ENCODE measurements around the gene UBA6.
A peak's percentile ranks its signal among the peaks of the same experiment; 100 is the strongest.
"Not testable (repeated sequence)": the region's sequence is repeated elsewhere in the genome, so short reads cannot be mapped to it uniquely, and the experiment has no call there.

The UBA6 gene

DNA sequence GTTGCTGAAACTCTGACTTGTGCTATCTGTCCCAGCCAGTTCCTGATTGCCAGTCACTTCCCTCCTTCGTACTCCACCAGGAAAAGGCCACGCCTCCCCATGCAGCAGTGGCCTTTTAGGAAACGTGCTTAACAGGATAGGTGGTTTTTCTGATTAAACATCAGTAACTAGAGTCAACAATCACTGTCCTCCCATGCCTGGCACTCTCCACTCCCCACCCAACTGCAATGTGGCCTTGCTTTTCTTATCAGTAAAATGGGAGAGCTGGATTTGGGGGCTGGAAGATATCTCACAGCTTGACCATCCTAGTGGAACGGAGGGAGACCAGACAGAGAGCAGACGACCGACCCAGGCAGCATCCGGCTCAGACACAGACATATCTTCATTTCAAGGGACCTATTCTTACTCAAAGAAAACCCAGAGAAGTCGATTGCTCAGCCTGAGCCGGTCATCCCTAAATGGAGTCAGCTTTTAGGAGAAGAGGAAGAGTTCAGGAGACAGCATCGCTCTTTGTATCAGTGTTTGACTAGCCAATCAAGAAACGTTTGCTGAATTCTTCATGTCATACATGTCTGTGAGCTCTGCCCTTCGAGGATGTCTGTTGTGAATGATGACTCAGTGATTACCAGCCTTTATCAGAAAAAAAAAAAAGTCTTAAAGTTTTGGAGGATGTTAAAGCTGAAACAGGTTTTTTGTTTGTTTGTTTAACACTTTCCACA is 12.7 kb upstream of the UBA6 start:
- DNase-seq (ENCODE audit: low read depth in 2 of 2) = no peak

DNA sequence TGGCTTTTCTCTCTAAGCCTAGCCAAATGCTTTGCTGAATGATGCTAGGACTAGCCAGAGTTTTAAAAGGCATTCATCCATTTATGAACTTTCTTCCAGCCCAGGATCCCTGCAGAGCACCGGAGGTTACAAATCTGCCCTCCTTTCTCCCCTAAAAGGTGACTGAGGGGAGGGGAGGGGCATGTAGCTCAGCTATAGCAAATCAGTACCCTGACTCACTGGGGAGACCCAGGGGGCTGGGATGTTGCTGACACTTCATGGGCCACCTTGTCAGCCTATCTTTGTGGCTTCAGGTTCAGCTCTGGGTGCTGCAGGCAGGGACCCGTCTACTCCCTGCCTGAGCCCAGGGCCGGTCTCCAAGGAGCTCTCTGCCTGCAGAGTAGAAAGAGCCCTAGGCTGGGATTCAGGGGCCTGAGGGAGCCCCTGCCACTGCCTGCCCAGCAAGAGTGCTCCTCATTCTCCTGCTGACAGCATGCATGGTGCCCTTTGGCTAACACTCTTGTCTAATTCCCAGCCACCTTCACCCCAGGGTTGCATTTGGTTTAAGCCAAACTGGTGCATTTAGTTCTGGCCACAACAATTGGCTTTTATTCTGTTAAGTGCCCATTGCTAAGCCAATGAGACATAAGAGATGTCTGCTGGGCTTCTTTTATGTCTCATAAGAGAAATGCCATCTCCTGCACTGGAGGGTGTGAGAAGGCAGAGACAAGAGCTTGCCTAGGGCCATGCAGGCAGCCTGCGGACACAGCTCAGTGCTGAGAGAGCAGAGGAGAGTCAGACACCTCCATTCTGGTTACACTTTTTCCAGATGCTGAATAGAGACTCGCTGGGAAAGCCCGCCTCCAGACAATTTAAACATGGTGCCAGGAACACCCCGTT is 11.9 kb upstream of the UBA6 start:
- DNase-seq (ENCODE audit: low read depth in 2 of 2) = no peak

DNA sequence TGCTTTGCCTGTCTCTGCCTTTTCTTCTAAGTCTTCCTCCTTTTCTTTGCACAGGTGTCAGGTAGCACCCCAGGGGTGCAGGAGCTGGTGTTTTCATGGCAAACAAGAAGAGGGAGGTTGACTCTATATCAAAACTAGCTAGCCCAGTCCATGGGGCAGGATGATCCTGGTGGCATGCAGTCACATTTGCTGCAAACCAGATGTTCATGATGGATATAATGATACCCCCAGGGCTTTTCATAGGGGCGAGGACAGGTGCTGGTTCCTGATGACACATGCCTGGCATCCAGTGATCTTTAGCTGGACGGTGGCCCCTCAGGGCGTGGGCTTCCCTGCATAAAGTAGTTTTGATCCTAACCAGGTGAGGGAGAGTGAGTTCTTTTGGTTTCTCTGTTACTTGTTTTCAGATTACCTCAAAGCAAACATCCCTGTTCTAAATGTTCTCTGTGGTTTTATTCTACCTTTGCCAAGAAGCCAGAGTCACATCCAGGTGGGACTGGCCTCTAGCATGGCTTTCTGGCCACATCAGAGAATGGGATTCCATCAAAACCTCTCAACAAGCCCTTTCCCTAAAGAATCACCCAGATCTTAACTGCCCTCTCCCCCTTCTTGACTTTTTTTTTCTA is 11.2 kb upstream of the UBA6 start:
- no peak for DNase-seq (ENCODE audit: low read depth in 2 of 2)

DNA sequence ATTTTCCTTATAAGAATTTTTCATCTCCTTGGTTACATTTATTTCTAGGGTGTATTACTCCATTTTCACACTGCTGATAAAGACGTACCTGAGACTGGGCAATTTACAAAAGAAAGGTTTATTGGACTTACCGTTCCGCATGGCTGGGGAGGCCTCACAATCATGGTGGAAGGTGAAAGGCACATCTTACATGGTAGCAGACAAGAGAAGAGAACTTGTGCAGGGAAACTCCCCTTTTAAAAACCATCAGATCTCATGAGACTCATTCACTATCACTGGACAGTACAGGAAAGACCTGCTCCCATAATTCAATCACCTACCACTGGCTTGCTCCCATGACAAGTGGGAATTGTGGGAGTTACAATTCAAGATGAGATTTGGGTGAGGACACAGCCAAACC is 5.7 kb upstream of the UBA6 start:
- not testable (repeated sequence) for DNase-seq (ENCODE audit: low read depth in 2 of 2)

DNA sequence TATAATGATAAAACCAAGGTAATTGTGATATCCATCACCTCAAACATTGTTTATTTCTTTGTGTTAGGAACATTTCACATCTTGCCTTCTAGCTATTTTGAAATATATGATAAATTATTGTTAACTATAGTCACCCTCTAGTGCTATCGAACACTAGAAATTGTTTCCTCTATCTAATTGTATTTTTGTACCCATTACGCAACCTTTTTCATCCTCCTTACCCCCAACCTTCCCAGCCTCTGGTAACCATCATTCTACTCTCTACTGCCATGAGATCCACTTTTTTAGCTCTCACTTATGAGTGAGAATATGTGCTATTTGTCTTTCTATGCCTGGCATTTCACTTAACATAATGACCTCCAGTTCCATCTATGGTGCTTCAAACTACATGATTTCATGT is 3.9 kb upstream of the UBA6 start:
- DNase-seq (ENCODE audit: low read depth in 2 of 2) = no peak

DNA sequence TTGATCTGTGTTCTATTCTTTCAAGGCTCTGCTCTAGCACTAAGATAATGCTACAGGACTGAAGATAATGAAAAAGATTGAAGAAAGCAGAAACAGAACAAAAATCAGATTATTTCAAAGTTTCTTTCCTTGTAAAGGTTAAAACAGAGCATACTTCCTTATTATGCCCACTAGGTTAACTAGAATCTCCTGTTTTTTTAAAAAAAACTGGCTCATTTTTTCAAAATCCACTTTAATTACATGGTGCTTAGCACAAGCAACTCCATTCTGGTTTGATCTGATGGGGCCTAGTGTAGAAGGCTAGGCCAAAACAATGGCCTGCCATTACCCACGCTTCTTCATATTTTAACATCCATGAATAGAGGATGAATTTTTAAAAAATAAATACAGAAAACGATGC is 1.2 kb upstream of the UBA6 start:
- no peak for DNase-seq (ENCODE audit: low read depth in 2 of 2)

DNA sequence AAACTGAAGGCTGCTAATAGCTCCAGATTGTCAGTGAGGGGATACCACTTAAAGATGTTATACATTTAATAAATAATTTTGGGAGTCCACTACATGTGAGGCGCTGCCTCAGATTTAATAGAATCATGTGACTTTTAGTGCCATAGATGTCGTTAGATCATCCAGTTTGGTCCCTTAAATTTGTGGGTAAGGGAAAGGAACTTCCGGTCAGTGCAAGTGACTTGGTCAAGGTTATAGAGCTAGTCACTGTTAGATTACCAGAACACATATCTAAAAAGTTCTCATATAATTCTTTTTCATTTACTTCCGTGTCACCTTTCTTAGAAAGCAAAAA is 529 bp upstream of the UBA6 start:
- DNase-seq (ENCODE audit: low read depth in 2 of 2) = no peak

DNA sequence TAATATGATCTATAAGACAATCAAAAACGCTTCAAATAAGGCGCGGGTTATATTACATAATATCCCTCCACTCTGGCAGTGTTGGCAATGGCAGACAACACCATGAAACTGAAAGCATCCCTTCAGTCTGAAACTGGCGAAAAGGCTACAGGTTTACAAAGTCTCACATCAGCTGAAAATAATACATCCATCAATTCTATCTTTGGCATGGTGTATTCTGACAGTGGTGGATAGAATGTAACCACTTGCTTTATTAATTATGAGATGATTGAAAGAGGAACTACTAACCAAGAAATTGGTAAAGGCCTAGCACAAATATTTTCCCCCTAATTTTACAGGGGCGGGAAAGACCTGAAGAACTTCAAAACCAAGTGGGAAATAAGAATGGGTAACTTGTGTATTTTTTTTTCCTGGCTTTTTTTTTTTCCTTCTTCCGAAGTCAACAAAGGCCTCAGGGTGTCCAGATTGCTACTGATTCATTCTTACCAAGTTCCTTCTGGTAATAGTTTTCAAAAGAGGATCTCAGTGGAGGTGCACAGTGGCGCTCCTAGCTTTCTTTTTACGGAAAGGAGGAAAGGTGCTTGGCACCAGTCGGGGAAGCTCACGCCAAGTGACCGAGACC is 728 bp downstream of the UBA6 start:
- no peak for DNase-seq (ENCODE audit: low read depth in 2 of 2)

DNA sequence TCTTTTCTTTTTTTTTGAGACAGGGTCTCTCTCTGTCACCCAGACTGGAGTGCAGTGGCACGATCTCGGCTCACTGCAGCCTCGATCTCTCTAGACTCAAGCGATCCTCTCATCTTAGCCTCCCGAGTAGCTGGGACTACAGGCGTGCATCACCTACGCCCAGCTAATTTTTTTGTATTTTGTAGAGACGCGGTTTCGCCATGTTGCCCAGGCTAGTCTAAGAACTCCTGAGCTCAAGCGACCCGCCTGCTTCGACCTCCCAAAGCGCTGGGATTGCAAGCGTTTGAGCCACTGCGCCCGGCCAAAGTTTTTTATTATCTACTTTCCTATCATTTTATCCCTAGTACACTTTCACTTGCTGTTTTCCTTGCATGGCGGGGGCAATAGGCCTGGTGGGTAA is 1.4 kb downstream of the UBA6 start:
- DNase-seq (ENCODE audit: low read depth in 2 of 2) = no peak

DNA sequence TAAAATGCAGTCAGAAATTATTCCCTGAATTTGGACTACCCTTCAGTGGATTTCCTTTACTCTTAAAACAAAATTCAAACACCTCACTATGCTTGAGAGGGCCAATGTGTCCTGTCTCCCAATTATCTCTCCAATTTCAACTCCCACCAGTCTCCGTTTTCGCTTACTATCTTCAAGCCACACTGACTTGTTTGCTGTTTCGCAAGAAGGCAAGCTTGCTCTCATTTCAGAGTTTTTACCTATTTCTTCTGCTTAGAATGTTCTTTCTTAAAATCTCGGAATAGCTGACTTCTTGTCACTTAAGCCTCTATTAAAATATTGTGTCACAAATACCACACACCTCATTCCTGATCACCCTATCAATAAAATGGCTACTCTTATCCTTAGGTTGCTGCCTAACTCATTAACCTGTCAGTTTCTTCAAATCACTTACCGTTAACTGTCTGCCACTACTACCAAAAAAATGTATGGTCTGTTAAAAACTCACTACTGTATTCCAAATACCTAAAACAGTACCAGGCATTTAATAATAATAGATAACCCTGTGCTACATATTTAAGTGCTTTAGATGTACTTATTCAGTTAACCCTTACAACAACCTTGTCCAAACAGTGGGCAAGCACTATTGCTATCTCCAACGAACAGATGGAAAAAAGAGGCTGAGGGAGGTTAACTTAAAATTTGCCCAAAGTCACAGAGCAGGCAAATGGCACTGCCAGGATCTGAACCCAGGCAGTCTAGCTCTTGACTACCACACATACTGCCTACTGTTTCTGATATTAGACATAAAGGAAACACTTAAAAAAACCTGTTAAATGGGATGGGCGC is 2.9 kb downstream of the UBA6 start:
- no peak for DNase-seq (ENCODE audit: low read depth in 2 of 2)

DNA sequence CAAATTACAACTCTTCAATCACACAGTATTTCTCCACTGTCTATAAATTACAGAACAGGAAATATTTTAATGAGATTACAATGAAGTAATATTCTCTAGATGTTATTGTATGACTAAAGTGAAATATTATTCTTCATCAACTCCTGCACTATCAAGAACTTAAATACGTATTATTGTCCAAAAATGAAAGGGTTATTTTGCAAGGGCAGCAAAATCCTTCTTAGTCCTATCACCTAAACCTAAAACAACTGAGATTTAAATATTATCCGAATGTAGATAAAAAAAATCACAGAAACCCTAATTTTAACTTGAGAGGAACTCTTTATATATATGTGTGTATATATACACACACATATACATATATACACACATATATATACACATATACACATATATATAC is 4.9 kb downstream of the UBA6 start:
- DNase-seq (ENCODE audit: low read depth in 2 of 2) = no peak

DNA sequence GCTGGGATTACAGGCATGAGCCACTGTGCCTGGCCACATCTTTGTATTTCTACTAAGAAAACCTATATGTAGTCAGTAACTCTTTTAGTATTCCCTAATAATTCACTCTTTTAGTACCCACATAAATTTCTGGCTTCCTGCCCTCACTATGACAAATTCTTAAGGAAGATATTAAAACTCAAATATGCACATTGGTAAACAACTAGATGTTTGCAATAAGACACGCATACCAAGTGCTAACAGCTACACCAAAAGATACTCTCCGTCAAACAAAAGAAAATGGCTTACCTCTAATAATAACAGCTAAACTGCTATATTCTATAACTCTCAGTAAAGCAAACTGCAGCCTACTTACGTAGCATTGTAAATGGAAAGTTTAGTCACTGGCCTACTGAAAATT is 6.3 kb downstream of the UBA6 start:
- no peak for DNase-seq (ENCODE audit: low read depth in 2 of 2)

DNA sequence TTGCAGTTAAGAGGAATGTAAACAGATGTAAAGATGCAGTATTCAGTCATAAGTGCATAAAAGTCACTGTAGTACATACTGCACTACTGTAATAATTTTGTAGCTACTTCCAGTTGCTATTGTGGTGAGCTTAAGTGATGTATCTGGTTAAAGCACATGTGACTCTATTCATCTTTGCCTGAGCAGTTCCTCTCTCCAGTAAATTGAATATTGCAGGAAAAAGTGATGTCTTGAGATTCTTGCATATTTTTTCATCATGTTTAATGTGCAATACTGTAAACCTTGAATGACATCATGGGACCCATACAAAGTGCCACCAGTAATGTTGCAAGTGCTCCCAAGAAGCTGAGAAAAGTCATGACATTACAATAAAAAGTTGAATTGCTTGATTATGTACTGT is 9.6 kb downstream of the UBA6 start:
- no peak for DNase-seq (ENCODE audit: low read depth in 2 of 2)

DNA sequence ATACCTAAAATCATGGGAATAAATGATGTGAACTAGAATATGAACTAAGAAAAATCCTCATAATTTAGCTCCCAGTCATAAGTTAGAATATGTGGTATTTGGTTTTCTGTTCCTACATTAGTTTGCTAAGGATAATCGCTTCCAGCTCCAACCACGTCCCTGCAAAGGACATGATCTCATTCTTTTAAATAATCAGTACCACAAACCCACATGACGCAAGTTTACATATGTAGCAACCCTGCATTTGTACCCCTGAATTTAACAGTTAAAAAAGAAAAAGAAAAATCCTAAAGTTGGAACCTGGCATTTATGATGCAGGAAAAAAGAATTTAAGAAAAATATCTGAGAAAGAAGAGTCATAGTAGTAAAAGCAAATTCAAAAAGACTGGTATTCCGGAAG is 13.3 kb downstream of the UBA6 start:
- DNase-seq (ENCODE audit: low read depth in 2 of 2) = peak; percentile 48 to 49

DNA sequence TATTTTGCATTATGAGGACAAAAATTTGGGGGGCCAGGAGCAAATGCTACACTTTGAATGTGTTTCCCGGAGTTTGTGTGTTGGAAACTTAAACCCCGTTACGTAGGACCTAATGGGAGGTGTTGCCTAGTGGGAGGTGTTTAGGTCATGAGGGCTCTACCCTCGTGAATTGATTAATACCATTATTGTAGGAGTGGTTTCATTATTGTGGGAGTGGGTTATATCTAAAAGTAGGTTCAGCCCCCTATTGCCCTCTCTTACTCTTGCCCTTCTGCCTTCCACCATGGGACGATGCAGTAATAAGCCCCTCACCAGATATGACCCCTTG is 15.5 kb downstream of the UBA6 start:
- DNase-seq (ENCODE audit: low read depth in 2 of 2) = no peak

DNA sequence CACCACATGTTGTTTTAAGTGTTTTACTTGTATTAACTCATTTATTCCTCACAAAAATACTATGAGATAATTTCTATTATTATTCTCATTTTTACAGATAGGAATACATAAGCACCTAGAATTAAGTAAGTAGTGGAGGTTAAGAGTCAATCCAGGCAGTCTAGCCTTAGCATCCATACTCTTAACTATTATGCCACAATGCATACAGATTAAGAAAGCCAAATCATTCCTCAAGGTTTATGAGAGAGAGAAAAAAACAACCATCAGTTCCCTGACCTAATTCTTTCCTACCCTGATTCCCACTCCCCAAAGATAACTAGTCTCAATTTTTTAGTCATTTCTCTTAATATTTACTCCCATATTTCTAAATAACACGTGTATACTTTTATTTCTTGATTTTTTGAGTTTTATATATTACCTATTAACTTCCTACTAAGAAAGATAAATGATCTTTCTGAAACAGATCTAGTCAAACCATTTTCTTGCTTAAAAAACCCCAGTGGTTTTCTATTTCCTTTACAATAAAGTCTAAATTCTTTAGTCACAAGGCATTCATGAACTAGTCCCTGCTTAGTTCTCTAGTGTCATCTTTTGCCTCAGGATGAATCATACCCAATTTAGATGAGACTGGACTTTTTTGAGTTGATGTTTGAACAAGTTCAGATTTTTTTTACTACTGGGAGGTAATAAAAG is 16.0 kb downstream of the UBA6 start:
- DNase-seq (ENCODE audit: low read depth in 2 of 2) = peak in 1 of 2 experiments; percentile 12

DNA sequence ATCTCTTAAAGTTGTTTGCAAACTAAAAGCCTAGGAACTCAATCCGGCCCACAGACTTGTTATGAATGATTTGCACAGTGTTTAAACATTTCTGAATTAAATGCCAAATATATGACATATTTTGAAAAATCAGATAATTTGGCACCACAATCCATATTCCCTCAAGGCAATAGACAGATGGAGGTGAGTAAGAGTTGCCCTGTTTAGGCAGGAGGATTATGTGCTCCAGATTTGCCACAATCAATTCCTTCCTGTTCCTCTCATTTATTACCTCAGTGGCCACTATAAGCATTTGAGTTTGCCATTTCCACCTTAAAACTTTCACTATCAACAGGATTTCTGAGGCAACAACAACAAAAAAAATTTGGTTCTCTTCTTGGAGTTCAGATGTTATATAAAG is 18.7 kb downstream of the UBA6 start:
- DNase-seq (ENCODE audit: low read depth in 2 of 2) = no peak

DNA sequence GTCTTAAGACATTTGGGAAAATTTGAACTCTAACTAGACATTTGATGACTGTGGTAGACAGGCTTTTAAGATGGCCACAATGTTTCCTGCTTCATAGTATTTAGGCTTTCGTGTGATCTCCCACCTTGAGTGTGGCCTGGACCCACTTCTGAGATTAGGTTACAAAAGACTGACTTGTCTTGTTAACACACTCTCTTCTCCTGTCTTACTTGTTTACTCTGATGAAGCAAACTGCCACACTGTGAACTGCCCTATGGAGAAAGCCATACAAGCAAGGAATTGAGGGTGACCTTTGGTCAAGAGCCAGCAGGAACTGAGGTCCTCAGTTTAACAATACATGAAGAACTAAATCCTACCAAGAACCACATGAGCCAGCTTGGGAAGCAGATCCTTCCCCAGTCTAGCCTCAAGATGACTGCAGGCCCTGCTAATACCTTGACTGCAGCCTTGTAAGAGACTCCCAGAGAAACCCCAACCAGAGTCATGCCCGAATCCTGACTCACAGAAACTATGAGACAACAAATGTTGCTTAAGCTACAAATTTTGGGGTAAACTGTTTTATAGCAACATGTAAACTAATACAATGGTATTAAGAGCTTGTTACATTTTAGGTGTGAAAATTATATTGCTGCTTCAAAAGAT is 20.3 kb downstream of the UBA6 start:
- no peak for DNase-seq (ENCODE audit: low read depth in 2 of 2)

DNA sequence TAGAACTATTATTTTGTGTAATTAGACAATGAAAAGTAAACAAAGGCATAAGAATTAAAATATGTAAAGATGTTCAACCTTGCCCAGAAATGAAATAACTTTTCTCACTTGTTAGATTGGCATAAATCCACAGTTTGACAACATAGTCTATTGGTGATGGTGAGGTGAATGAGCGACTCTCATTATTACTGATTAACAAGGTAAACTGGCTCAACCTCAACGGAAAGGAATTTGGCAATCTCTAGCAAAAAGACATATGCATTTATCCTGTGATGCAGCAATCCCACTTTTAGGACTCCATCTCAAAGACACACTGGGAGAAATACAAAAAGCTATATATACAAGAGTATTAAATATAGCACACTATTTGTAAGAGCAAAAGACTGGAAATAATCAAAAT is 22.3 kb downstream of the UBA6 start:
- DNase-seq (ENCODE audit: low read depth in 2 of 2) = no peak

DNA sequence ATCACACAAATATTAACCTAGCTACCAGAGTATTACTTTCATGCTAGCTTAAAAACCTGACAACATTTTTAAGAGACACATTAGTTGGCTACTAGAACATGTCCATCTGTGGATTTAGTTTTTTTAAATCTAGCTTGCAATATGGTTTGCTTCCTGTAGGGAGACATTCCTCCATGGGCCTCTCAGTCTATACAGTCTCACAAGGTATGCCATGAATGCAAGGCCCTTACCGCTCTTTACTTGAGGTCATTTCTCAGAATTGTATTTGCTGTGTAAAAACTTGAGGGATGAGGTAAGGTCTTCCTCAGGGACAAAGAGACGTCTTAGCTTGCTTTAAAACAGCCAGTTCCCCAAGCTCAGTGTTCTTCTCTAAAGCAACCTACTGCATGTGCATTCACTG is 26.9 kb downstream of the UBA6 start:
- DNase-seq (ENCODE audit: low read depth in 2 of 2) = no peak

DNA sequence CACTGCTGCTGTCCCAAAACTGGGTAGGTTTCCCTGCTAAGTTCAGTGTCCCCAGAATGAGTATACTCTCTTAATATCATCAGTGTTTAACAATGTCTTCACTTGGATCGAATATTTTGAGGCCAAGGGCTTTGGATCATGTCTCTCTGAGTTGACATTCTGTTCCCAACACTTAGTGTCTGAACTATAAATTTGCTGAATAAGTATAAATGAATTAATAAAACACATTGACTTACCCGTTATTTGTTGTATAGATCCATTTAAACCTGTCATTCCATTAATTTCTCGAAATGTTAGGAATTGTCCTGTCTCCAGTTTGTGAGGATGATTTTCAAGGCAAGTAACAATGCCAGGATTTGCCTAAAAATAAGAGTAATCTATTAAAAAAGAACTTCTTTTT is 32.6 kb downstream of the UBA6 start:
- no peak for DNase-seq (ENCODE audit: low read depth in 2 of 2)

Measured in fibroblast of skin of left quadriceps (primary cell).